Activated CD4-positive, alpha-beta T cell treated with anti-CD3 and anti-CD28 coated beads for 24 hours (primary cell): Measurements from ENCODE around the gene DPH6.
"Not testable (repeated sequence)": the region's sequence is repeated elsewhere in the genome, so short reads cannot be mapped to it uniquely, and the experiment has no call there.

Experiments used
- DNase-seq, 2 donors: peaks; one replicate each; pipeline ENCODE4 v3.0.0-alpha.2; 2020; ENCODE audit warnings: low read depth in 2 of 2

The DPH6 gene

GRCh38 chr15:35485411-35485810, 60.6 kb downstream of the DPH6 start:
- DNase-seq: no peak

DNA sequence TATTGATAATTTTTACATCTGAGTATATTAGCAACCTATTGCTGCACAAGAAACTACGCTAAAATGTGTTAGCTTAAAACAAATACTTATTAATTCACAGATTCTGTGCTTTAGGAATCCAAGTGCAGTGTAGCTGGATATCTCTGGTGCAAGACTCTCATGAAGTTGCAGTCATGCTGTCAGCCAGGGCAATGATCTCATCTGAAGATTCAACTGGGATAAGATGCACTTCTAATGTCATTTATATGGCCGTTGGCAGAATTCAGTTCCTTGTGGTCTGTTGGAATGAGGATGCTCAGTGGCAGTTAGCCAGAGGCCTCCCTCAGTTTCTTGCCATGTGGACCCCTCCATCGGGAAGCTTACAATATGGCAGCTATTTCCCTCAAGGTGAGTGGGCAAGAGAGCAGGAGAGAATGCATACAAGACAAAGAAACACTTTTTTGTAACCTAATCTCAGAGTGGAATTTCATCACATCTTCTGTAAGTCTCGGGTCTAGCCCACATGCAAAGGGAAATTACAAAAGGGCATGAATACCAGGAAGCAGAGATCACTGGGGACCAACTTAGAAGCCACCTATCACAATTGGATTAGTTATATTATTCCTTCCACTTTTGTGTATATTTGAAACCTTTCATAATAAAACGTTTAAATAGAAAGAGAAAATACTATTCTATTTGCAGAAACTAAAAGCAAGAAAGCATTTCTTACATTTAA, 61.6 kb downstream of the DPH6 start:
- no peak for DNase-seq

DNA sequence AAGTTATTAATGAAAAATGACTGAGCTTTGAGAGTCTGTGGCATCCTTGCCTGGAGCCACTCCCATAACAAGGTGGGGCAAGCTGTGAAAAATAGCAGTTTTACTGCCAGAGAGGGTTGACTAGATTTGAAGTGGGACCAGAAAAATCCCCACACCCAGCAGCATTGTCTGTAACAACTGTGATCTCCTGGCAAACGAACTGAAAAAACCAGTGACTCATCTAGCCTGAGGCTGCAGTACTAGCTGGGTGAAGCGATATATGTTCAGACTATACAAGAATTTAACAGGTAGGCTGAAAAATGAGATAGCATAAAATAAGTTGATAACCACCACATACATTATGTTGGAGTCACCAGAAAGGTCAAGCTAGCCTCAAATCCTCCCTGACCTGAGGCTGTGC, 64.0 kb downstream of the DPH6 start:
- no peak for DNase-seq

GRCh38 chr15:35481064-35481463, 64.9 kb downstream of the DPH6 start:
- DNase-seq: no peak

GRCh38 chr15:35479423-35479822, 66.5 kb downstream of the DPH6 start:
- DNase-seq: no peak

- no peak for DNase-seq
Measured at GRCh38 chr15:35477312-35478262, 68.4 kb downstream of the DPH6 start.

- DNase-seq: no peak
Measured at GRCh38 chr15:35471024-35471423, 74.9 kb downstream of the DPH6 start.

DNA sequence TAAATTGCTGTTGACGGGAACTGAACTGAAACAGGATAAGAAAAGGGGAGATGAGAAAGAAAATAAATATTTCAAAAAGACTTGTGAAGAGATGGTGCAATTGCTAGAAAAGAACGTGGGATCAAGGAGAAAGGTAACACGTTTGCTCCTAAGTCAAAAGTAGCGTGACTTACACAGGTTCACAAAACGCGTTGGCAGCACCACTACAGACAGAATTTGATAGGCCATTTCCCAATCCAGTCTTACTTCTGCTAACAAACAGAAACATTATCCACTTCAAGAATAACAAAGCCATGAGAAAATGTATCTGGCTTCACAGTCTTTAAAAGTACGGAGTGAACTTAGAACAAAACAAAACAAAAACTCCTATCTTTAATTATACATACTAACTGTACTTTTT, 75.5 kb downstream of the DPH6 start:
- DNase-seq: no peak

DNA sequence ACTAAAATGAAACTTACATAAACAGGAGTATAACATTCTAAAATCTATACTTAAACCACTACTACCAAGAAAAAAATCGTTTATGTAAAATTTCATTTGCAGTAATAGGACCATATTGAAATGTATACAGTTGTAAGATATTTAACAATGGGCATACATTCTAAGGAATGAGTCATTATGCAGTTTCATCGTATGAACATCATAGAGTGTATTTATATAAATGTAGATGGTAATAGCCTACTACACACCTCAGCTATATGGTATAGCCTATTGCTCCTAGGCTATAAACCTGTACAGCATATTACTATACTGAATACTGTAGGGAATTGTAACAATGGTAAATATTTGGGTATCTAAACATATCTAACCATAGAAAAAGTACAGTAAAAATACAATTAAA, 79.5 kb downstream of the DPH6 start:
- DNase-seq: no peak

DNA sequence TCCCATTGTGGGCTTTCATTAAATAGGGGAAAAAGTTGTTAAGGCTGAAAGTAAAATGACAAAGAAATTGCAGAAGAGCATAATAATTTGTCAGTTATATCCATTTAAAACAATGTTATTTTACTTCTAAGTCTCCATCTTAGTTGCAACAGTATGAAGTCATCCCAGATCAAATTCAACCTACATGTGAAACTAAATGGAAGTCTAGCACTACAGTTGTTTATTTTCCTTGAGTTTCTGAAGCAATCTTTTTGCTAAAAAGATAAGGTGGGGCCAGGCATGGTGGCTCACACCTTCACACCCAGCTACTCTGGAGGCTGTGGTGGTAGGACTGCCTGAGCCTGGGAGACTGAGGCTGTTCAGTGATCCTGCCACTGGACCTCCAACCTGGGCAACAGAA, 80.2 kb downstream of the DPH6 start:
- DNase-seq: no peak

DNA sequence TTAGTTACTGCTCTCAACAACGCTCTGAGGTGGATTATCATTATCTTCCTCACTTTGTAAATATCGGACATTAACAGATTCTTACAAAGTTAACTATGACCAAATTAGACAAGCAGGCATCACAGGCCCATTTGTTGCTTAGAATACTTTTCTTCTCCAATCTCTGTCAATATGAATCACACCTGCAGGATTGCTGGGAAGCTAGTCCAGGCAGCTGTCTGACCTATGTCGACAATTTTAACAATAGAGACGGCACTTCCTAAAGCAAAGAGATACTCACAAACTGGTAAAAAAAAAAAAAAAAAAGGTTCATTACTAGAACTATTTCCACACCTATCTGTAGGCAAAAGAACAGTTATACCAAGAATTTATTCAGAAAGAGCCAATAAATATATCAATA, 85.3 kb downstream of the DPH6 start:
- DNase-seq: no peak

GRCh38 chr15:35458176-35458856, 87.6 kb downstream of the DPH6 start:
- DNase-seq: no peak

DNA sequence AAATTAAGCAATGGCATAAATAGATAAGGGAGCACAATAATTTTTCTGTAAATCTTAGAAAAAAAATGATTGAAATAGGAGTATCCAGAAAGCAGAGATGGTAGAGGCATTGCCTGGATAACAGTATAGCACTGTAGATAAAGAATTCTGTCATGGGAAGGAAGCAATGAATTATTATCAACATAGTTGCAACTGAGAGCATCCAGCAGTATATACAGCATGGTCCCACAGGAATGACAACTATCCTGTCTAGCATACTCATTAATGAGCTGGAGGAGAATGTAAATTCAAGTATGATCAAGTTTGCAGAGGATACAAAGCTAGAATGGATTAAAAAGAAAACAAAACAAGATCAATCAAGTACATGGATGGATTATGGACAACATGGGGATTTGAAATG, 90.8 kb downstream of the DPH6 start:
- DNase-seq: no peak

GRCh38 chr15:35450492-35450891, 95.5 kb downstream of the DPH6 start:
- DNase-seq: no peak

DNA sequence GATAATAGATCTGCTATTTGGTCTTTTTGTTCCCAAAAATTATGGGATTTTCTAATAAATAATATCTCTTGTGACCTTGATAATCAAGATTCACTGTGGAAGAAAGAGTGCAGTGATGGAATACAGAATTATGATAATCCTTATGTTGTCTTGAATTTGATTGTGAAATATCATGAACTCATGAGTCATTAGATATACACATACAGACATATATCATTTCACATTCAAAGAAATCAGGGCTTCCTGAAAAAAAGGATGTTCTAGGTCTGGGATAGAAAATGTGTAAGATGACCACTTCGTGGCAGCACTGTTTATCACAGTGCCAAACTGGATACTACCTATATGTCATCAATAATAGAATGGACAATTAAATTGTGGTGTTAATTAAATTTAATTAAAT, 97.7 kb downstream of the DPH6 start:
- no peak for DNase-seq

GRCh38 chr15:35445891-35446290, 100.1 kb downstream of the DPH6 start:
- no peak for DNase-seq

DNA sequence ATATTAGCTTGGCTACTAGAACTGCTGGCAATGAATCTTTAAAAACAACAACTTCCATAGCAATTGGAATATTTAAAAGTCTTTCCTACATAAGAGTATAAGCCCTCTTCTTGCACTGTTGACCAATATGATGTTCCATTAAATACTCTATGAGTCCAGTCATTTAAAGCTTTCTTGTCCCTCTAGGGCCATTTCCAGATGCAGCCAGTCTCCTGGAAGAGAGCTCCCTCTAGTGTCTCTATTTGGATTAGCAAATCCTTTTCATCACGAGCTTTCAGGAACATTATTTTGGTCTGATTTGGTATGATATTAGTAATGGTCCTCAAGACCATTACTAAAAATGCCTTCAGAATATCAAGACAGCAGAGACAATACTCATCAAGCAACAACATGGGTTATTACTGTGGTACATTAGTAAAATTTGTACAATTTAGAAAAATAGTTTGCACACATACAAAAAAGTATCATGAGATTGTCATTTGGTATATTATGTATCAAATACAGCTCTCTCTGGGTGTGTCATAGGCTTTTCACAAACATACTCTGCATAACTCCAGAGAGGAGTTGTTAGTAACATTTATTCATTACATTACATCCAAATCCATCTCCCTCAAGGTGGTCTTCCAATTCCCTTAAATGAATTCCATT, 101.3 kb downstream of the DPH6 start:
- no peak for DNase-seq

DNA sequence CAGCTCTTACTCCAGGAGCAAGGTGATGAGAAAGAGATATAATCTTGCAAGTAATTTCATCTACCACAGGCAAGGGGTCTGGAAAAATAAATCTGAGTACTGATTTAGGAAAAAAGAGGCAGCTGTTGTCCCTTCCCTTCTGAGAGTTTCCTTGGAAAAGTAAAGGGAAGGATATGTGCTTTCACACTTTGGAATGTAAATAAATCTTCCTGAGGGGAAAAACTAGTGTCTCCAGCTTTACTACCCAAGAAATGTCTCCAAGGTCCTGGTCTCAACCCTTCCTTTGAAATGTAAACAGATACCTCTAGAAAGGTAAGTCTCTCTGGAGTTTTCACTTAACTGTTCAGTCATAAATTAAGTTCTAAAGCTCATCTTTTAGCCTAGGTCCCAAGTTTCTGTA, 102.6 kb downstream of the DPH6 start:
- DNase-seq: no peak

DNA sequence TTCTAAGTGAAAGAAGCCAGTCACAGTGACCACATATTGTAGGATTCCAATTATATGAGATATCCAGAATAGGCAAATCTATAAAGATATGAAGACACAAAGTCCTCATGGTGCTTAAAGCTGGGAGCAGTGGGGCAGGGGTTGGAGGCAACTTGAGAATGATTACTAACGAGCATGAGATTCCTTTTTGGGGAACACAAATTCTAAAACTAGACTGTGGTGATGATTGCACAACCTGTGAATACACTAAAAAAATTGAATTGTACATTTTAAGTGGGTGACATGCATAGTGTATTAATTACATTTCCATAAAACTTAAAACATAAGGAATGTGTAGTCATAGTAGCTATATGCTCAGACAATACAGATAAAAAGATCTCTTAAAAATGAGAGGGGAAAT, 103.2 kb downstream of the DPH6 start:
- no peak for DNase-seq

- not testable (repeated sequence) for DNase-seq
Measured at GRCh38 chr15:35441279-35441678, 104.7 kb downstream of the DPH6 start.

GRCh38 chr15:35440265-35440664, 105.7 kb downstream of the DPH6 start:
- DNase-seq: no peak

DNA sequence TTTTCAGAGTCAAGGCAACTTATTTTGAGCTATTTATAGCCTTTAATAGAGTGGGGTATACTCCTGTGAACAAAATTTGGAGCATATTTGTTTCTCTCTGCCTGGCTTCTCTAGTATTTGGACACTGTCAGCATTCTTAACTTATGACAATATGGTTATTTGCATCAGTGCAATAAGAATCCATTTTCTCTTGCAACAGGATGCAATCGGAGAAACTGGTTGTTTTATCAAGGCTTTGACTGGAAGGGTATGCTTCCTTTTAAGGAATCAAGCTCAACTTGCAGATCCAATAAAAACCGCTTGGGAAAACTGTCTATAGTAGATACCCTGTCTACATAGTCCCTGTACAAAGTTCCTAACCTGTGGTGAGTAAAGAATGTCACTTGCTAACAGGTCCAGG, 106.7 kb downstream of the DPH6 start:
- no peak for DNase-seq
